ENCODE data around the gene CLTRN. TPM values are rescaled to one million over a fixed set of nuclear protein-coding genes. Genes with fewer than 3 reads are reported as not detected.
"Not testable (repeated sequence)": the region's sequence is repeated elsewhere in the genome, so short reads cannot be mapped to it uniquely, and the experiment has no call there.

CLTRN gene
- total RNA-seq, 1 donor from 2014 or later, result 1.1 TPM

DNA sequence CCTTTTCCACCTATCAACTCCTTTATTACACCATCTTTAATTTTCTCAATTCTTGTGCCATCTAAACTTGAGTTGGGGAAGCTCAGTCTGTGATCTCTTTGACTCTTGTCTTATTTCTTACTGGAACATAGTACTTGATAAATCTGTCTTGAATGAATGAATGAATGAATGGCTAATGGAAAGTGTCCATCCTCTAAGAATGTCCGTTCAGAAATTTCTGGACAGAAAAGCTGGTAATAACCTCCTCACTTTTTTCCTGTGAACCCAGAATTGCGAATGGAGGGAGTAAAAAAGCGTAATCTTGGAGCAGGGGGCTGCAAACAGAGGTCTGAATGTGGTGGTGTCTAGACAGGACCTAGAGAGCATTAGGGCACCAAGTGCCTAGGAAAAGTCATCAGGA lies 9.4 kb upstream of the CLTRN start:
- H3K4me1 Mint-ChIP-seq, result peaks cover 10% of the 10 kb centered on the region
- peaks cover 2% of the 10 kb centered on the region for H3K36me3 Mint-ChIP-seq (ENCODE audit: low read depth)
- DNase-seq (ENCODE audit: low read depth, low spot score), result no peak
- no peak overlapping the region for H3K4me3 Mint-ChIP-seq
- H3K9me3 Mint-ChIP-seq, result no peaks in the 10 kb centered on the region
- H3K27me3 Mint-ChIP-seq (ENCODE audit: low read depth), result no peaks in the 10 kb centered on the region
- no peak overlapping the region for H3K27ac Mint-ChIP-seq (ENCODE audit: unreplicated experiment)
- TF ChIP-seq, protein P1, sequence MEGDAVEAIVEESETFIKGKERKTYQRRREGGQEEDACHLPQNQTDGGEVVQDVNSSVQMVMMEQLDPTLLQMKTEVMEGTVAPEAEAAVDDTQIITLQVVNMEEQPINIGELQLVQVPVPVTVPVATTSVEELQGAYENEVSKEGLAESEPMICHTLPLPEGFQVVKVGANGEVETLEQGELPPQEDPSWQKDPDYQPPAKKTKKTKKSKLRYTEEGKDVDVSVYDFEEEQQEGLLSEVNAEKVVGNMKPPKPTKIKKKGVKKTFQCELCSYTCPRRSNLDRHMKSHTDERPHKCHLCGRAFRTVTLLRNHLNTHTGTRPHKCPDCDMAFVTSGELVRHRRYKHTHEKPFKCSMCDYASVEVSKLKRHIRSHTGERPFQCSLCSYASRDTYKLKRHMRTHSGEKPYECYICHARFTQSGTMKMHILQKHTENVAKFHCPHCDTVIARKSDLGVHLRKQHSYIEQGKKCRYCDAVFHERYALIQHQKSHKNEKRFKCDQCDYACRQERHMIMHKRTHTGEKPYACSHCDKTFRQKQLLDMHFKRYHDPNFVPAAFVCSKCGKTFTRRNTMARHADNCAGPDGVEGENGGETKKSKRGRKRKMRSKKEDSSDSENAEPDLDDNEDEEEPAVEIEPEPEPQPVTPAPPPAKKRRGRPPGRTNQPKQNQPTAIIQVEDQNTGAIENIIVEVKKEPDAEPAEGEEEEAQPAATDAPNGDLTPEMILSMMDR (conservative IDR thresholded peaks at IDR 0.05), result no peak

GRCh38 chrX:15672881-15673280 lies 8.3 kb upstream of the CLTRN start:
- TF ChIP-seq, protein P1 (conservative IDR thresholded peaks at IDR 0.05), result no peak
- no peaks in the 10 kb centered on the region for H3K9me3 Mint-ChIP-seq
- H3K4me1 Mint-ChIP-seq, result peaks cover 10% of the 10 kb centered on the region
- no peak for DNase-seq (ENCODE audit: low read depth, low spot score)
- no peaks in the 10 kb centered on the region for H3K36me3 Mint-ChIP-seq (ENCODE audit: low read depth)
- H3K27ac Mint-ChIP-seq (ENCODE audit: unreplicated experiment), result no peak overlapping the region
- no peaks in the 10 kb centered on the region for H3K27me3 Mint-ChIP-seq (ENCODE audit: low read depth)
- no peak overlapping the region for H3K4me3 Mint-ChIP-seq

DNA sequence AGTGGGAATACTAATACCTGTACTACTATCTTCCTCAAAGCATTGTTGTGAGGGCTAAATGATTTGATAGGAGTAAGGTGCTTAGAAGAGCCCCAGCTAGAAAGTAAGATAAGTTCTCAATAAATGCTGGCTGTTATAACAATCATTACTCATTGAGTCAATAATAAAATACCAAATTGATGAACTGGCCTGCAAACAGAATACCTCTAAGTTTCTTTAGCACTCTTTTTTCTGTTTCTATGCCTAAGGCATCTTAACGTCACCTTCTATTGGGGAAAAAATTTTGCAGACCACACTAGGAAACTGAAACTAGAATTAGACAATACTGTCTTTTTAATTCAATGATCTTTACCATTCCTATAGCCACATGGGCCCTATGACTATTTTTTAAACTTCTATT lies 1.2 kb downstream of the CLTRN start:
- Mint-ChIP-seq H3K4me1 (no peaks in the 10 kb centered on the region), H3K9me3 (no peaks in the 10 kb centered on the region), H3K4me3 (no peak overlapping the region), H3K27ac (ENCODE audit: unreplicated experiment) (no peak overlapping the region), H3K36me3 (ENCODE audit: low read depth) (no peaks in the 10 kb centered on the region), H3K27me3 (ENCODE audit: low read depth) (peaks cover 12% of the 10 kb centered on the region)
- no peak for DNase-seq (ENCODE audit: low read depth, low spot score)
- TF ChIP-seq, protein P1 (conservative IDR thresholded peaks at IDR 0.05), result no peak

- not testable (repeated sequence) for H3K36me3 Mint-ChIP-seq (ENCODE audit: low read depth); H3K9me3 Mint-ChIP-seq; H3K4me3 Mint-ChIP-seq; H3K27me3 Mint-ChIP-seq (ENCODE audit: low read depth); DNase-seq (ENCODE audit: low read depth, low spot score); H3K4me1 Mint-ChIP-seq
- peak overlapping the region; percentile 32 for H3K27ac Mint-ChIP-seq (ENCODE audit: unreplicated experiment)
These were observed 9.8 kb downstream of the CLTRN start for GRCh38 chrX:15654804-15655203.

DNA sequence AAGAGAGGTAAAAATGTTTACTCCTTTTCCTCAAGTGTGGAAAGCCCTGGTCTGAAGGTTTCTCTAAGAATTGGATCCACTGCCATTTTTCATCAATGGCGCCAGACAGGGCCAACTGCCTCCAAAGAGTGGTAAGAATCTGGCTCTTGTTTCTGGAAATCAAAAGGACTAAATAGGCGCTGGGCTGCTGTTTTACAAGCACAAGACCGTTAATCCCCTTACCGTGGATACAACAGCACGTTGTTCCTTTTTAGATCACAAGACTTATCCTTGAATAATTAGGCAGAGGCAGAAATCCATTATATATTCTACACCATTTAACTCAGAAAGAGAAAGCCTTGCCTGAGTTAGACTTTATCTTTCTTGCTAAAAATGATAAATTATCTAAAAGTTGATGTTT lies 10.6 kb downstream of the CLTRN start:
- DNase-seq (ENCODE audit: low read depth, low spot score), result no peak
- Mint-ChIP-seq H3K36me3 (ENCODE audit: low read depth) (no peaks in the 10 kb centered on the region), H3K4me1 (no peaks in the 10 kb centered on the region), H3K27ac (ENCODE audit: unreplicated experiment) (no peak overlapping the region), H3K9me3 (no peaks in the 10 kb centered on the region), H3K27me3 (ENCODE audit: low read depth) (no peaks in the 10 kb centered on the region), H3K4me3 (no peak overlapping the region)
- TF ChIP-seq, protein P1 (conservative IDR thresholded peaks at IDR 0.05), result no peak

GRCh38 chrX:15647510-15647909 lies 17.1 kb downstream of the CLTRN start:
- H3K27ac Mint-ChIP-seq (ENCODE audit: unreplicated experiment), result not testable (repeated sequence)

GRCh38 chrX:15646543-15646942 lies 18.1 kb downstream of the CLTRN start:
- Mint-ChIP-seq H3K9me3 (no peaks in the 10 kb centered on the region), H3K27me3 (ENCODE audit: low read depth) (no peaks in the 10 kb centered on the region), H3K4me3 (no peak overlapping the region), H3K4me1 (peaks cover 5% of the 10 kb centered on the region), H3K27ac (ENCODE audit: unreplicated experiment) (no peak overlapping the region), H3K36me3 (ENCODE audit: low read depth) (no peaks in the 10 kb centered on the region)
- TF ChIP-seq, protein P1 (conservative IDR thresholded peaks at IDR 0.05), result no peak
- DNase-seq (ENCODE audit: low read depth, low spot score), result no peak

More at GRCh38 chrX:15647510-15647909, 17.1 kb downstream of the CLTRN start:
- not testable (repeated sequence) for DNase-seq (ENCODE audit: low read depth, low spot score); H3K36me3 Mint-ChIP-seq (ENCODE audit: low read depth); H3K4me1 Mint-ChIP-seq; H3K9me3 Mint-ChIP-seq; H3K4me3 Mint-ChIP-seq; H3K27me3 Mint-ChIP-seq (ENCODE audit: low read depth)
